ENCODE results near the gene CEP41. TPM values are rescaled to one million over a fixed set of nuclear protein-coding genes. Genes with fewer than 3 reads are reported as not detected.

CEP41 gene
- 9.2 and 19.4 TPM in 2 replicates for total RNA-seq

GRCh38 chr7:130440527-130441365 lies at the start of gene CEP41:
Gene CEP41 (minus strand): TSS chr7:130441016. CDS start chr7:130440966, 50 bp downstream.

DNA sequence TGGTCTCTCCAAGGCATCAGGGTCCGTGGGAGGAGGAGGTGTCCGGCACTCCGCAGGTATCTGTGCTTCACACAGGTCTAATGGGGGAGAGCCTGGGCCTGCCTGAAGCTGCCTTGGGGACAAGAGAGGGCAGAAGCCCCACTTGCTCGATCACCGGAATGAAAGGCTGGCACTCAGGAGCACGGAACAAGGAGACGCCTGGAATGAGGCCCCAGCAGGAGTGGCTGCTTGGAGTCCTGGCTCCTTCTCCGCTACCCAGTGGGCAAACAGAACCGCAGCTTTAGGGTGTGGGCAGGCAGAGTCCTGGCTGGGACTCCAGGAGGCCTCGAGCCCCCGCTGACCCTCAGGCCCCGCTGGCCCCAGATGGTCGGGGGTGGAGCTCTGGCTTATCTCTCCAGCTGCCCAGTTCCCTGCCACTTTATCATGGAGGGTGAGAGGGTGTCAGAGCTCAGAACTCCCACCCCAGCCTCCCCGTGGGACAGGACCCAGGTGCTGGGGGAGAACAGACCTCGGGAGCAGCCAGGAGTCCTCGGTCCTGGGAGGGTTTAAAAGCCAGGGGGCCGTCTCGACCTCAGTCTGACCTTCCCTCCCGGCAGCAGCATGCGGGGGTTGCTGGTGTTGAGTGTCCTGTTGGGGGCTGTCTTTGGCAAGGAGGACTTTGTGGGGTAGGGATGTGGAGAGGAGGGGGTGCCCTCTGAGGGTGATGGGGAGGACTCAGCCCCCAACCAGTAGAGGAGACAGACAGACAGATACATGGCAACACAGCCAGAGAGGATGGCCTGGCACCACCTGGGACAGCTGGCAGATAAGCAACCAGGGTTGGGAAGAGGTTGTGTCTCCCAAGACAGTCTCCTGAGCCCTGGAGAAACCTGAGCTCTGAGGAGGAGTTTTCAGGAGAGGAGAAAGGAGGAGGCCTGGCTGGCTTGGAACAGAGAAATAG lies 60.6 kb downstream of the CEP41 start, which contains the start of gene CPA1:
TSS of gene CPA1 (plus strand) at position 574 of the 940 bp plus-strand sequence. CDS start at position 601, 27 bp downstream.

DNA sequence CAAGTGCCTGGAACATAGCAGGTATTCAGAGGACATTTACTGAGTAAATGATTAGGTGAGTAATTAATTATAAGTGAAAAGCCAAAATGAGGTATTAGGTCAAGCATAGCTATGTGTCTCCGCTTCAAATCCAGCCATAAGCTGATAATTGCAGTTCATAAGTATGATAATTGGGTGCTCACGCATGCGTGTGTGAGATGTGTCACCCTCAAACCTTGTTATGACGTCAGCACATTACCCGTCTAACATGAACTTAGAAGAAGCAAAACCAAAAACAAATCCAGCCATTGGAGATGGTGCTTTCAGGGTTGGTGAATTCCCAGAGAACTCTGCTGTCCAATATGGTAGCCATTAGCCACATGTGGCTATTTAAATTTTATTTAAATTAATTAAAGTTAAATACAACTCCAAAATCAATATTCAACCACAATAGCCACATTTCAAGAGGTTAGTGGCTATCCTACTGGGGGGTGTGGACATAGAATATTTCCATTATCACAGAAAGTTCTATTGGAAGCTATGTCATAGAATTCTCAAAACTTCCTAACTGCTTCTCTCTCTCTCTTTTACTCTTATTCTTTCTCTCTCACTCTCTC lies 96.4 kb downstream of the CEP41 start, which contains the start of gene CPA5:
TSS of gene CPA5 (plus strand) at position 546 of the 596 bp plus-strand sequence. CDS start 1,670 bp downstream, outside the sequence.

Other genes starting within 250 kb of the CEP41 start
- gene TMEM209, start 235.6 kb downstream of the CEP41 start, total RNA-seq = 14.4 and 15.1 TPM in 2 replicates
- not detected in 2 replicates for gene SSMEM1, start 233.2 kb downstream of the CEP41 start, total RNA-seq
- gene CPA2, start 174.2 kb downstream of the CEP41 start, total RNA-seq = 0.11 TPM in 1 of 2 replicates, not detected in the other
- 3.4 and 10.8 TPM in 2 replicates for gene CPA4, start 147.9 kb downstream of the CEP41 start, total RNA-seq
- gene CPA5, start 96.2 kb downstream of the CEP41 start, total RNA-seq = not detected in 2 replicates
- not detected in 2 replicates for gene CPA1, start 60.5 kb downstream of the CEP41 start, total RNA-seq
- 5.6 and 20.4 TPM in 2 replicates for gene MEST, start 51.1 kb upstream of the CEP41 start, total RNA-seq
- gene COPG2, start 227.7 kb upstream of the CEP41 start, total RNA-seq = 20.8 and 27.3 TPM in 2 replicates
- gene TSGA13, start 245.5 kb upstream of the CEP41 start, total RNA-seq = not detected in 2 replicates

Data from hair follicular keratinocyte (primary cell).